NCI-H82 (cell line): ENCODE results near the gene VAPA.

Experiments used
- DNase-seq: peaks from one replicate; lab custom pipeline; 2025; lab: John Stamatoyannopoulos, UW

VAPA gene

GRCh38 chr18:9914584-9915290, 921 bp downstream of the VAPA start:
- DNase-seq = peak; percentile 38

GRCh38 chr18:9915291-9916076, 1.7 kb downstream of the VAPA start:
- no peak for DNase-seq

- no peak for DNase-seq
Measured at GRCh38 chr18:9916077-9916639, 2.3 kb downstream of the VAPA start.

- DNase-seq = no peak
Measured at GRCh38 chr18:9916808-9917207, 3.0 kb downstream of the VAPA start.

GRCh38 chr18:9918016-9918680, 4.3 kb downstream of the VAPA start:
- DNase-seq = no peak

- DNase-seq = no peak
Measured at GRCh38 chr18:9919564-9920232, 5.9 kb downstream of the VAPA start.

- DNase-seq = no peak
Measured at GRCh38 chr18:9922592-9923311, 8.9 kb downstream of the VAPA start.

GRCh38 chr18:9924371-9924943, 10.6 kb downstream of the VAPA start:
- no peak for DNase-seq

GRCh38 chr18:9925369-9925768, 11.6 kb downstream of the VAPA start:
- DNase-seq = no peak

GRCh38 chr18:9925795-9926194, 12.0 kb downstream of the VAPA start:
- DNase-seq = no peak

GRCh38 chr18:9926223-9926894, 12.5 kb downstream of the VAPA start:
- DNase-seq = no peak

GRCh38 chr18:9926977-9927376, 13.2 kb downstream of the VAPA start:
- DNase-seq = no peak

- DNase-seq = peak; percentile 12
Measured at GRCh38 chr18:9927392-9928063, 13.7 kb downstream of the VAPA start.

- DNase-seq = no peak
Measured at GRCh38 chr18:9928646-9929259, 14.9 kb downstream of the VAPA start.

- no peak for DNase-seq
Measured at GRCh38 chr18:9930299-9930884, 16.6 kb downstream of the VAPA start.

GRCh38 chr18:9931146-9931545, 17.3 kb downstream of the VAPA start:
- DNase-seq = no peak

GRCh38 chr18:9931678-9932077, 17.9 kb downstream of the VAPA start:
- DNase-seq = no peak

- DNase-seq = no peak
Measured at GRCh38 chr18:9933865-9934264, 20.0 kb downstream of the VAPA start.

- DNase-seq = no peak
Measured at GRCh38 chr18:9934274-9934673, 20.5 kb downstream of the VAPA start.
